Measurements from ENCODE around the gene MIS18A. TPM values are rescaled to one million over a fixed set of nuclear protein-coding genes. Genes with fewer than 3 reads are reported as not detected.

The MIS18A gene
- total and polyA plus RNA-seq, 10 of the 15 experiments (the other 5 are each of a cell fraction or from before 2014, with no cell fraction given), result 6.5 to 48.9 (median 24.8) TPM

GRCh38 chr21:32278518-32279376 lies at the start of gene MIS18A (continued):
- TF ChIP-seq, protein P1, sequence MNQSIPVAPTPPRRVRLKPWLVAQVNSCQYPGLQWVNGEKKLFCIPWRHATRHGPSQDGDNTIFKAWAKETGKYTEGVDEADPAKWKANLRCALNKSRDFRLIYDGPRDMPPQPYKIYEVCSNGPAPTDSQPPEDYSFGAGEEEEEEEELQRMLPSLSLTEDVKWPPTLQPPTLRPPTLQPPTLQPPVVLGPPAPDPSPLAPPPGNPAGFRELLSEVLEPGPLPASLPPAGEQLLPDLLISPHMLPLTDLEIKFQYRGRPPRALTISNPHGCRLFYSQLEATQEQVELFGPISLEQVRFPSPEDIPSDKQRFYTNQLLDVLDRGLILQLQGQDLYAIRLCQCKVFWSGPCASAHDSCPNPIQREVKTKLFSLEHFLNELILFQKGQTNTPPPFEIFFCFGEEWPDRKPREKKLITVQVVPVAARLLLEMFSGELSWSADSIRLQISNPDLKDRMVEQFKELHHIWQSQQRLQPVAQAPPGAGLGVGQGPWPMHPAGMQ (IDR thresholded peaks at IDR 0.05; ENCODE audit: borderline replicate concordance), result no peak
- TF ChIP-seq ELK1 (IDR thresholded peaks at IDR 0.05; ENCODE audit: low read depth, low read length), result no peak
- TF ChIP-seq RAD21 (IDR thresholded peaks at IDR 0.05; ENCODE audit: insufficient read depth, low read depth, low read length), result no peak
- no peak for TF ChIP-seq SMAD1 (IDR thresholded peaks at IDR 0.05; ENCODE audit: low read depth, partially characterized antibody)
- TF ChIP-seq GABPA (IDR thresholded peaks at IDR 0.05; ENCODE audit: low read depth), result no peak
- TF ChIP-seq SP1 (IDR thresholded peaks at IDR 0.05; ENCODE audit: low read depth, low read length), result peak; percentile 66
- TF ChIP-seq RCOR1 (conservative IDR thresholded peaks at IDR 0.05; ENCODE audit: low read depth, low read length), result no peak
- TF ChIP-seq E4F1 (IDR thresholded peaks at IDR 0.05; ENCODE audit: borderline replicate concordance, partially characterized antibody), result no peak
- TF ChIP-seq NR2C2 (IDR thresholded peaks at IDR 0.05; ENCODE audit: borderline replicate concordance, control insufficient read depth, insufficient read length, low read depth), result no peak
- no peak; the same call in 1 of the 2 replicates for TF ChIP-seq WRNIP1 (IDR thresholded peaks at IDR 0.05; ENCODE audit: borderline replicate concordance, low read depth, low read length)
- no peak for TF ChIP-seq KDM1A (IDR thresholded peaks at IDR 0.05; ENCODE audit: borderline replicate concordance)
- no peak for TF ChIP-seq ZBED1 (IDR thresholded peaks at IDR 0.05; ENCODE audit: borderline replicate concordance)
- 0 out of 2 replicates have a peak, but pooled peaks have one; percentile 56 for TF ChIP-seq PML (IDR thresholded peaks at IDR 0.05; ENCODE audit: low read length)
- TF ChIP-seq MEF2B (IDR thresholded peaks at IDR 0.05; ENCODE audit: partially characterized antibody, poor library complexity, severe bottlenecking), result no peak
- TF ChIP-seq, protein P2, sequence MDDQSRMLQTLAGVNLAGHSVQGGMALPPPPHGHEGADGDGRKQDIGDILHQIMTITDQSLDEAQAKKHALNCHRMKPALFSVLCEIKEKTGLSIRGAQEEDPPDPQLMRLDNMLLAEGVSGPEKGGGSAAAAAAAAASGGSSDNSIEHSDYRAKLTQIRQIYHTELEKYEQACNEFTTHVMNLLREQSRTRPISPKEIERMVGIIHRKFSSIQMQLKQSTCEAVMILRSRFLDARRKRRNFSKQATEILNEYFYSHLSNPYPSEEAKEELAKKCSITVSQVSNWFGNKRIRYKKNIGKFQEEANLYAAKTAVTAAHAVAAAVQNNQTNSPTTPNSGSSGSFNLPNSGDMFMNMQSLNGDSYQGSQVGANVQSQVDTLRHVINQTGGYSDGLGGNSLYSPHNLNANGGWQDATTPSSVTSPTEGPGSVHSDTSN (IDR thresholded peaks at IDR 0.05; ENCODE audit: insufficient replicate concordance, low read depth, low read length), result no peak
- TF ChIP-seq RELB (IDR thresholded peaks at IDR 0.05; ENCODE audit: low read depth), result peak; percentile 98
